OCI-LY3 (cell line): Measurements from ENCODE around the gene KLHL30.

Experiments used
- EZH2phosphoT487 ChIP-seq: fragments of 200-600 bp; shearing (Covaris generic); IDR thresholded peaks from 2 replicates; pipeline ENCODE4 v1.6.1; 2018; ENCODE audit warnings: antibody characterized with exemption, mixed run types, low read depth
- TF ChIP-seq, protein P1 (sequence below): fragments of 200-600, 300-600 bp; sonication (generic); IDR thresholded peaks from 2 replicates; pipeline ENCODE4 v1.5.1; 2014; ENCODE audit warnings: antibody characterized with exemption, low read length, low read depth

DNA sequence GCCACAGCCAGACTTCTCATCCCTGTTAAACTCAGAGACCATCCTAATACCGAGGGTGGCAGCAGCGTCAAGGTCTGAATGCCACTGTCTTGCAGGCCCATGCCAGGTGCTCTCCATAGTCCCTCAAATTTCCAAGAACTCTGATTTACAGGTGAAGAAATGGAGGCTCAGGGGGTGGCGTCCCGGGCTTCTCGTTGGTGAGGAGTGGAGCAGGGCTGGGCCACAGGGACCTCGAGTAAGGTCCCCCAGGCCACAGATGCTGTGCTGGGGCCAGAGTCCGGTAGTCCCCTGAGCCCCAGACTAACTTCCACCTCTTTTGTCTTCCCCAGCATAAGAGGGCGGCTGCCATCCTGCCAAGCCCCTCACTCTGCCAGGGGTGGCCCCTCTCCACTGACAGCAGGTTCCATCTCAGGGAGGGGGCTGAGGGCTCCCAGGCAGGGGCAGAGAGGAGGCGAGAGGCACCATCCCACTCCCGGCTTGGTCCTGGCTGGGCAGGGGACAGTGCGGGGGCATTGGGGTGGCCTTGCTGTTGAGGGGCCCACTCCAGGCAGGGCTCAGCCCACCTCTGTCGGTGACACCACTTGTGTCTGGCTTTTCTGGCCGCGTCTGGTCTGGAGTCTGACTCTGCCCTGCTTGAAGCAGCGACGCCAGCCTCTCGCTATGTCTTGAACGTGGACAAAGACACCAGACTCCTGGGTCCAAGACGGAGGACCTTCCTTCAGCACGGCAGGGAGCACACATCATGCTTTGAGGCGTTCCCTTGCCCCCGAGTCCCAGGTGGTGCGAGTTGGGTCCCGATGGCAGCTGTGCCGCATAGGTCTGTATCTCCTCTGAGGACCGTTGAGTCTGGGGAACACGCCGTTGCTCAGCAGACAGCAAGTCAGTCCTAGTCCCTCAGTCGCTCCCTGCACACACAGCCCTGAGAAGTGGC is 15.9 kb upstream of the KLHL30 start:
- TF ChIP-seq, protein P1, sequence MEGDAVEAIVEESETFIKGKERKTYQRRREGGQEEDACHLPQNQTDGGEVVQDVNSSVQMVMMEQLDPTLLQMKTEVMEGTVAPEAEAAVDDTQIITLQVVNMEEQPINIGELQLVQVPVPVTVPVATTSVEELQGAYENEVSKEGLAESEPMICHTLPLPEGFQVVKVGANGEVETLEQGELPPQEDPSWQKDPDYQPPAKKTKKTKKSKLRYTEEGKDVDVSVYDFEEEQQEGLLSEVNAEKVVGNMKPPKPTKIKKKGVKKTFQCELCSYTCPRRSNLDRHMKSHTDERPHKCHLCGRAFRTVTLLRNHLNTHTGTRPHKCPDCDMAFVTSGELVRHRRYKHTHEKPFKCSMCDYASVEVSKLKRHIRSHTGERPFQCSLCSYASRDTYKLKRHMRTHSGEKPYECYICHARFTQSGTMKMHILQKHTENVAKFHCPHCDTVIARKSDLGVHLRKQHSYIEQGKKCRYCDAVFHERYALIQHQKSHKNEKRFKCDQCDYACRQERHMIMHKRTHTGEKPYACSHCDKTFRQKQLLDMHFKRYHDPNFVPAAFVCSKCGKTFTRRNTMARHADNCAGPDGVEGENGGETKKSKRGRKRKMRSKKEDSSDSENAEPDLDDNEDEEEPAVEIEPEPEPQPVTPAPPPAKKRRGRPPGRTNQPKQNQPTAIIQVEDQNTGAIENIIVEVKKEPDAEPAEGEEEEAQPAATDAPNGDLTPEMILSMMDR, result no peak
- no peak for TF ChIP-seq EZH2phosphoT487
